Gastroesophageal sphincter (tissue), 3 donors: ENCODE measurements around the gene MROH2A.

Source experiments
- CTCF ChIP-seq, 4 experiments: fragments of 200-600 bp in 2 of 4; fragments of 450-650 bp in 2 of 4; sonication (generic) in 1 of 4; IDR thresholded peaks; one replicate each; pipeline ENCODE4 v1.5.1; 2017 to 2019; ENCODE audit warnings: antibody characterized with exemption in 4 of 4, mild to moderate bottlenecking in 2 of 4, moderate library complexity in 2 of 4
- EP300 ChIP-seq: sonication (generic); formaldehyde crosslinking; IDR thresholded peaks from one replicate; pipeline ENCODE4 v1.6.1; 2017; ENCODE audit warnings: antibody characterized with exemption, mild to moderate bottlenecking
- POLR2A ChIP-seq, 2 donors: fragments of 450-650 bp; IDR thresholded peaks; one replicate each; pipeline ENCODE4 v1.6.1; 2017; ENCODE audit warnings: antibody characterized with exemption in 2 of 2, mild to moderate bottlenecking in 2 of 2, moderate library complexity in 1 of 2
- POLR2AphosphoS5 ChIP-seq: sonication (generic); formaldehyde crosslinking; IDR thresholded peaks from one replicate; pipeline ENCODE4 v1.6.1; 2017; ENCODE audit warnings: antibody characterized with exemption

DNA sequence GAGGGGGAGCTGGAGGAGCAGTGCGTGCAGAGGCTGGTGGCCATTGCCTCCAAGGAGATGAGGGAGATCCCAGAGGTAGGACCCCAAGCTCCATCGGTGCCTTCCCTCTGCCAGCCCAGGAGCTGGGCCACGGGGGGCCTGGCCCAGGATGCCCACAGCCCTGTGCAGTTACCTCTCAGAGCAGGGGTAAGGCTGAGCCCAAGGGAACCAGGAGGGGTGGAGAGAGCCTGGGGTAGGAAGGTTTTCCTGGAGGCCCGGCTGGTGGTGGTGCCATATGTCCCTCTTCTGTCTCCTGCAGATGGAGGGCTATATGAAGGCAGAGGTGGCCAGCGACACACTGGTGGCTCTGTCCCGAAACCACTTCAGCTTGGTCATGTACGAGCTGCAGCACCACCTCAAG, 11.4 kb downstream of the MROH2A start:
- no peak for TF ChIP-seq CTCF (IDR thresholded peaks at IDR 0.05)
- no peak for TF ChIP-seq POLR2A (IDR thresholded peaks at IDR 0.05)
- TF ChIP-seq POLR2AphosphoS5 = no peak
- no peak for TF ChIP-seq EP300
